AG10803 (cell line): ENCODE data around the gene VSIG8.

Experiments used
- DNase-seq: peaks from one replicate; pipeline ENCODE4 v3.0.0; 2010; ENCODE audit warnings: low read depth
- H3K4me3 ChIP-seq: 2 replicates; pipeline ENCODE4 v1.5.1; 2011; ENCODE audit warnings: mild to moderate bottlenecking, low read length, control low read depth
- CTCF ChIP-seq: conservative IDR thresholded peaks from 2 replicates; pipeline ENCODE4 v1.5.1; 2011; ENCODE audit warnings: mild to moderate bottlenecking, low read length, control low read depth, inconsistent platforms

Gene VSIG8

GRCh38 chr1:159892944-159893343 is 30.5 kb upstream of the VSIG8 start:
- no peak for DNase-seq
- TF ChIP-seq CTCF = no peak
- H3K4me3 ChIP-seq = no peak overlapping the region

DNA sequence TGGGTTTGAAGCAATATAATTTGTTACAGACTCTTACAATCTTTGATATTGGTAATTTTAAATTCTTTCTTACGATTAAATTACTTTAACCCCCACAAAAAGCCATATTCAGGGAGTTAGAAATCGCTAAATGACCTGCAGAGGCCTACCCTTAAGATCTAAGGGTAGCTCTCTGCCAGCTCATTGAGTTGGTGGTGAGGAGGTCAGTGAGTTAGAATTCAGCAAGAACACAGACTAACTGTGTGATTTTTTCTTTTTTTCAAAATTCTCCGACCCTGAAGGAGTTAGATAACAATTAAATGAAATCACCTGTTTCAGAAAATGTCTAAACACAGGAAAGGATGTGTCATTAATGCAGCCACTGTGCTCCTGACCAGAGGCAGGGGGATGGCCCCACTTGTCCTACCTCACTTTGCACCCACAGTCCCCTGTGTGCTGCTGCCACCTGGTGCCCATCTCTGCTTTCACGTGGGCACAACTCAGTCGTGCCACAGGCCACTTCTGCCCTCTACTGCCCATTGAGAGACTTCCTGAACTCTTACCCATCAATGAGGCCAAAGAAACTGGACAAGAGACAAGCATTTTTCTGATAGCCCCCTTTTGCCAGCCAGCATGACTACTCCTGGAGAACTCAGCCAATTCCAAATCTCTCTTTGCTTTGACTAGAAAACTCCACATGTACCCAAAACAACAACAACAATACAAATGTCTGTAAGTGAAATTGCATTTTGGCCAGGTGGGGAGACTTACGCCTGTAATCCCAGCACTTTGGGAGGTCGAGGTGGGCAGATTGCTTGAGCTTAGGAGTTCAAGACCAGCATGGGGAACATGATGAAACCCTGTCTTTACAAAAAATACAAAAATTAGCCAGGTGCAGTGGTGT is 29.1 kb upstream of the VSIG8 start:
- H3K4me3 ChIP-seq = no peak overlapping the region
- peak; percentile 100 for TF ChIP-seq CTCF
- peak; percentile 87 for DNase-seq

GRCh38 chr1:159890390-159890789 is 27.9 kb upstream of the VSIG8 start:
- DNase-seq = no peak

DNA sequence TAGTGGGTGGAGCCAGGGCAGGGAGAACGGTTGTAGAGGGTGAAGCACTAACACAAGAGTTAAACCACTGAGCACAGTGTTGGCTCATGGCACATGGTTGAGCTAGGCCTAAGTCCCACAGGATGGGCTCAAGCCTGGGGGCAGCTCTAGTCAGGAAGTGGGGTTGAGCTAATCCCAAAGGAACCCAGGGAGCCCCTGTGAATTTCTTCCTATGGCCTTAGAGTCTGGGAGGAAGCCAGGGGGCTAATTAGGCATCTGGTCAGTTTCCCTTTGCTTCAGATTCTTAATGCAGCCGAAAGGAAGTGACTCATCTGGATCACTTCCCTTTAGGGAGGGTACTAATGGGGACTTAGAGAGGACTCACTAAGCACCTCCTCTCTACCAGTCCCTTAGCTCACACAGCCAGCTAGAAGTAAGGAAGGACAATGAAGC is 27.4 kb upstream of the VSIG8 start:
- peak; percentile 94 for DNase-seq
- H3K4me3 ChIP-seq = no peak overlapping the region
- TF ChIP-seq CTCF = no peak

More at GRCh38 chr1:159890390-159890789, 27.9 kb upstream of the VSIG8 start:
- no peak overlapping the region for H3K4me3 ChIP-seq
- TF ChIP-seq CTCF = no peak

GRCh38 chr1:159889202-159889601 is 26.7 kb upstream of the VSIG8 start:
- H3K4me3 ChIP-seq = no peak overlapping the region
- no peak for DNase-seq
- TF ChIP-seq CTCF = no peak

GRCh38 chr1:159884296-159884695 is 21.8 kb upstream of the VSIG8 start:
- H3K4me3 ChIP-seq = no peak overlapping the region
- no peak for TF ChIP-seq CTCF
- no peak for DNase-seq

- no peak overlapping the region for H3K4me3 ChIP-seq
- no peak for DNase-seq
- TF ChIP-seq CTCF = no peak
Measured at GRCh38 chr1:159883134-159883533, 20.7 kb upstream of the VSIG8 start.
